Measurements from ENCODE around the gene ZNF655.

DNA sequence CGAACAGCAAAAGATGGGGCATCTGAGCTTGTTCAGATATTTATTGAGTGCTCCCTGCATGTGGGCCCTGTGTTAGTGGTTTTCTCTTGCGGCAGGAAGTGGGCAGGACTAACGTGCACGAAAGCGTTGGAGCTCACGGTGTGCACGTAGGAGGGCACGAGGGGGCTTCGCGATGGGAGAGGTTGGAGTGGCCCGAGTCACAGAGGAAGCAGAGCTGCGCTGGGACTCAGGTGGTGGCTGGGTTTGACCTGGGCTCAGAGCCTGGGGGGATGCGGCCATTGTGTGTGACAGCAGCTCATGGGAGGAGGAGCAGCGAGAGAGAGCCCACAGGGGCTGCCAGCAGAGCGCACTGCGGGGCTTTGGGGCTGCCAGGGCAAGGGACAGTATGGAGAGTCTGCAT lies 66.0 kb downstream of the ZNF655 start:
- TF ChIP-seq, protein P1, sequence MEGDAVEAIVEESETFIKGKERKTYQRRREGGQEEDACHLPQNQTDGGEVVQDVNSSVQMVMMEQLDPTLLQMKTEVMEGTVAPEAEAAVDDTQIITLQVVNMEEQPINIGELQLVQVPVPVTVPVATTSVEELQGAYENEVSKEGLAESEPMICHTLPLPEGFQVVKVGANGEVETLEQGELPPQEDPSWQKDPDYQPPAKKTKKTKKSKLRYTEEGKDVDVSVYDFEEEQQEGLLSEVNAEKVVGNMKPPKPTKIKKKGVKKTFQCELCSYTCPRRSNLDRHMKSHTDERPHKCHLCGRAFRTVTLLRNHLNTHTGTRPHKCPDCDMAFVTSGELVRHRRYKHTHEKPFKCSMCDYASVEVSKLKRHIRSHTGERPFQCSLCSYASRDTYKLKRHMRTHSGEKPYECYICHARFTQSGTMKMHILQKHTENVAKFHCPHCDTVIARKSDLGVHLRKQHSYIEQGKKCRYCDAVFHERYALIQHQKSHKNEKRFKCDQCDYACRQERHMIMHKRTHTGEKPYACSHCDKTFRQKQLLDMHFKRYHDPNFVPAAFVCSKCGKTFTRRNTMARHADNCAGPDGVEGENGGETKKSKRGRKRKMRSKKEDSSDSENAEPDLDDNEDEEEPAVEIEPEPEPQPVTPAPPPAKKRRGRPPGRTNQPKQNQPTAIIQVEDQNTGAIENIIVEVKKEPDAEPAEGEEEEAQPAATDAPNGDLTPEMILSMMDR (IDR thresholded peaks at IDR 0.05): no peak
- no peak for TF ChIP-seq ZFX (IDR thresholded peaks at IDR 0.05; ENCODE audit: borderline replicate concordance)

Data from 22Rv1 (cell line).